Gastrocnemius medialis (tissue), 4 donors: ENCODE results near the gene JMJD1C. TPM values are rescaled to one million over a fixed set of nuclear protein-coding genes. Genes with fewer than 3 reads are reported as not detected.

Source experiments
- ATAC-seq, 2 donors: fragments of 150-250 bp; one replicate each; pipeline ENCODE4 v1.9.1; 2016
- DNase-seq, 2 donors: peaks; one replicate each; pipeline ENCODE4 v3.0.0-alpha.2; 2019
- H3K27ac ChIP-seq, 4 donors: fragments of 200-600 bp; sonication (generic); 1 replicate in 1 of 4; 2 replicates in 3 of 4; pipeline ENCODE4 v1.5.1; 2016 to 2018; ENCODE audit warnings: mild to moderate bottlenecking in 2 of 4, moderate library complexity in 1 of 4
- H3K27me3 ChIP-seq, 3 donors: fragments of 200-600 bp; sonication (generic) in 2 of 3; 1 replicate in 1 of 3; 2 replicates in 2 of 3; pipeline versions ENCODE4 v1.5.1 to v1.6.0; 2016 to 2019; ENCODE audit warnings: mild to moderate bottlenecking in 1 of 3, moderate library complexity in 1 of 3
- H3K36me3 ChIP-seq, 2 donors: fragments of 200-600 bp; sonication (generic) in 1 of 2; one replicate each; pipeline ENCODE4 v1.5.1; 2017 to 2018
- H3K4me1 ChIP-seq, 2 donors: fragments of 200-600 bp; sonication (generic) in 1 of 2; one replicate each; pipeline ENCODE4 v1.5.1; 2016 to 2017; ENCODE audit warnings: mild to moderate bottlenecking in 2 of 2
- H3K4me3 ChIP-seq, 4 donors: fragments of 200-600 bp; sonication (generic) in 3 of 4; 1 replicate in 1 of 4; 2 replicates in 3 of 4; pipeline ENCODE4 v1.5.1; 2016 to 2019; ENCODE audit warnings: mild to moderate bottlenecking in 2 of 4
- H3K9me3 ChIP-seq, 3 donors: fragments of 200-600 bp; sonication (generic) in 2 of 3; 1 replicate in 1 of 3; 2 replicates in 2 of 3; pipeline ENCODE4 v1.5.1; 2016 to 2019
- CTCF ChIP-seq, 5 experiments: fragments of 450-650 bp in 3 of 5; fragments of 200-600 bp in 2 of 5; sonication (generic) in 2 of 5; IDR thresholded peaks in 4 of 5; conservative IDR thresholded peaks in 1 of 5; 1 replicate in 4 of 5; 2 replicates in 1 of 5; pipeline ENCODE4 v1.5.1; 2016 to 2019; ENCODE audit warnings: antibody characterized with exemption in 5 of 5, mild to moderate bottlenecking in 3 of 5, moderate library complexity in 3 of 5
- POLR2A ChIP-seq, 2 donors: fragments of 450-650 bp; IDR thresholded peaks; one replicate each; pipeline ENCODE4 v1.6.1; 2017; ENCODE audit warnings: antibody characterized with exemption in 2 of 2, mild to moderate bottlenecking in 2 of 2, moderate library complexity in 2 of 2
- in situ Hi-C, 4 donors: fragments of 200-750 bp; cut with MboI; loops; one replicate each; pipeline versions ENCODE4 v1.15.0 to v1.8.0; 2017; ENCODE audit warnings: low sequenced_read_pairs in 4 of 4
- intact Hi-C: fragments of 100-400 bp; cut with DNase I; formaldehyde crosslinking; loops from one replicate; pipeline ENCODE4 v1.15.1; 2023; ENCODE audit warnings: low total_unique reads
- total RNA-seq, 4 donors: library from RNA; depleted of rRNA; stranded (reverse); fragments of >200 nt; gene quantifications; one replicate each; pipeline versions ENCODE4 v1.1.0 to v1.2.3, GENCODE V29; 2016

The JMJD1C gene
- total RNA-seq, 4 donors from 2014 or later, result 22.5 to 74.1 (median 46.9) TPM

- Histone ChIP-seq H3K27me3 (no peaks in the 10 kb centered on the region), H3K4me1 (peaks cover 0 to 4% of the 10 kb centered on the region in 2 donors), H3K27ac (peak overlapping the region in 1 of 4 donors; percentile 8), H3K36me3 (no peaks in the 10 kb centered on the region), H3K9me3 (no peaks in the 10 kb centered on the region), H3K4me3 (no peak overlapping the region)
- DNase-seq (no peak), ATAC-seq (no peak)
- in situ Hi-C loops, result no loop called here
- TF ChIP-seq CTCF (IDR thresholded peaks at IDR 0.05 in 4 of 5, conservative IDR thresholded peaks at IDR 0.05 in 1 of 5) (no peak), POLR2A (IDR thresholded peaks at IDR 0.05) (no peak)
- intact Hi-C loops, result no loop called here
Observed at GRCh38 chr10:63376560-63377304, 89.0 kb downstream of the JMJD1C start.

GRCh38 chr10:63375859-63376258, 89.9 kb downstream of the JMJD1C start:
- Histone ChIP-seq H3K27ac (peak overlapping the region in 1 of 4 donors; percentile 12), H3K4me3 (no peak overlapping the region), H3K9me3 (no peaks in the 10 kb centered on the region), H3K36me3 (no peaks in the 10 kb centered on the region), H3K4me1 (peaks cover 0 to 4% of the 10 kb centered on the region in 2 donors), H3K27me3 (no peaks in the 10 kb centered on the region)
- ATAC-seq (peak in 1 of 2 donors; percentile 39), DNase-seq (no peak)
- TF ChIP-seq CTCF (IDR thresholded peaks at IDR 0.05 in 4 of 5, conservative IDR thresholded peaks at IDR 0.05 in 1 of 5) (no peak), POLR2A (IDR thresholded peaks at IDR 0.05) (no peak)
- intact Hi-C loops (no loop called here), in situ Hi-C loops (no loop called here)

- no peak for DNase-seq
- ATAC-seq, result no peak
- Histone ChIP-seq H3K36me3 (no peaks in the 10 kb centered on the region), H3K4me3 (no peak overlapping the region), H3K27ac (peak overlapping the region in 1 of 4 donors; percentile 12), H3K27me3 (no peaks in the 10 kb centered on the region), H3K9me3 (no peaks in the 10 kb centered on the region), H3K4me1 (peaks cover 0 to 4% of the 10 kb centered on the region in 2 donors)
- no peak for TF ChIP-seq POLR2A (IDR thresholded peaks at IDR 0.05)
- no peak for TF ChIP-seq CTCF (IDR thresholded peaks at IDR 0.05 in 4 of 5, conservative IDR thresholded peaks at IDR 0.05 in 1 of 5)
- in situ Hi-C loops (no loop called here), intact Hi-C loops (no loop called here)
Observed at GRCh38 chr10:63375458-63375857, 90.3 kb downstream of the JMJD1C start.

- Histone ChIP-seq H3K9me3 (no peaks in the 10 kb centered on the region), H3K27me3 (no peaks in the 10 kb centered on the region), H3K4me3 (no peak overlapping the region), H3K36me3 (no peaks in the 10 kb centered on the region), H3K4me1 (peaks cover 0 to 4% of the 10 kb centered on the region in 2 donors), H3K27ac (peak overlapping the region in 1 of 4 donors; percentile 8)
- DNase-seq, result no peak
- ATAC-seq, result no peak
- TF ChIP-seq CTCF (IDR thresholded peaks at IDR 0.05 in 4 of 5, conservative IDR thresholded peaks at IDR 0.05 in 1 of 5), result no peak
- TF ChIP-seq POLR2A (IDR thresholded peaks at IDR 0.05), result no peak
- intact Hi-C loops (no loop called here), in situ Hi-C loops (no loop called here)
Observed at GRCh38 chr10:63374991-63375390, 90.8 kb downstream of the JMJD1C start.
